NCI-H2171 treated with DMSO at 0.1 percent for 48 hours (cell line): ENCODE measurements around the gene ZNF428.
"Not testable (repeated sequence)": the region's sequence is repeated elsewhere in the genome, so short reads cannot be mapped to it uniquely, and the experiment has no call there.

Experiments
- DNase-seq: peaks from one replicate; lab custom pipeline; 2025; lab: John Stamatoyannopoulos, UW

Gene ZNF428, protein sequence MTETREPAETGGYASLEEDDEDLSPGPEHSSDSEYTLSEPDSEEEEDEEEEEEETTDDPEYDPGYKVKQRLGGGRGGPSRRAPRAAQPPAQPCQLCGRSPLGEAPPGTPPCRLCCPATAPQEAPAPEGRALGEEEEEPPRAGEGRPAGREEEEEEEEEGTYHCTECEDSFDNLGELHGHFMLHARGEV

DNA sequence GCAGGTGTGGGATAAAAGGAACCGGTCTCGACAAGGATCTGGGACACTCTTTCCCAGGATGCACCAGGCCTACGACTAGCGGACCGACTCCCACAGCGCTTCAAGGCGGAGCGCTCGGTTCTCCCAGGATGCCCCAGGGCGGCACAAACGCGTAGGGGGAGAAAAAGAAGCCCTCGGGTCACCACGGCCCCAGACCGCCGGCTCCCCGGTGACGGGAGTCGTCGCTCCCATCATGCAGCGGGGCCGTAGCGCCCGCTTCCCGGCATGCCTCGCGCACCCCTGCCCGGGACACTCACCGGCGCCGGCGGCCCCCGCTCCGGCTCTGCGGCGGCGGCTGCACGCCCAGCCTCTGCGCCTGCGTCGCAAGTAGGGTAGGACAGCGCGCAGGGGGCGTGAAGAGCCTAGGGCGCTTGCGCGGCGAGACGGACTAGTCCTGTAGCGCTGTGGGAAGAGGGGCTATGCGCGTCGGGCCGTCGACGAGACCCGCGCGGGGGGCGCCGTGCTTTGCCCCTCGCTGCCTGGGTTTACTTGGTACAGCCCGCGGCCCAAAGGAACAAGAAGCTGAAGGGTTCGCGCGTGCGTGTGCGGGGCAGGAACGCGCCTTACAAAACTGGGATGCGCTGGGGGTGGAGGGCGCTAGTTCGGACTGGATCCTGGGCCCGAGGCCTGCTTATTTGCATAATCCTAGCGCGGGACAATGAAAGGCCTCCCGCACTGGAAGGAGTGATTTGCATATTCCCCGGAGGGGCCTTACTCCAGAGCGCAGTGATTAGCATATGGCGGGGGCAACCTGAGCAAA, at the start of gene ZNF428:
ZNF428 (minus strand) TSS at position 368 of the 799 bp plus-strand sequence. CDS start 5,325 bp downstream, outside the sequence.
- peak; percentile 95 for DNase-seq

DNA sequence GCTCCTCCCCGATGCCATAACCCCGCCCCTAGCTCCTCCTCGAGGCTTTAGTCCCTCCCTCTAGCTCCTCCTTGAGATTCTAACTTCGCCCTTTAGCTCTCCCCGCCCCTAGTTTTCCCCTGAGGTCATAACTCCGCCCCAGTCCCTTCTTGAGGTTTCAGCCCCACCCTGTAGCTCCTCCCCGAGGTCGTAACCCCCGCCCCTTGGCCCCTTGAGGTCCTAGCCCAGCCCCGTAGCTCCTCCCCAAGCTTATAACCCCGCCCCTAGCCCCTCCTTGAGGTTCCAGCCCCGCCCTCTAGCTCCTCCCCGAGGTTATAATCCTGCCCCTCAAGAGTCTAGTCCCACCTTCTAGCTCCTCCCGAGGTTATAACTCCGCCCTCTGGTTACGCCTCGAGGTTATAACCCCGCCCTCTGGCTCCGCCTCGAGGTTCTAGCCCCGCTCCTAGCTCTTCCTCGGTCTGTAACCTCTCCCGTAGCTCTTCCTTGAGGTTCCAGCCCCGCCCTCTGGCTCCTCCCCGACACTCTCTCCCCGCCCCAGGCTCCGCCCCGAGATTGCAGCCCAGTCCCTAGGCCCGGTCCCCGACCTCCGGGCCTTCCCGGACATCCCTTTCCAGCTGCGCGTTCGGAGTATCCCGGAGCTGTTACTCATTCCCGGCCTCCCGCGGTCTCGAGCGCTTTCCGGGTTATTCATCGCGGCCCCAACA, 49.1 kb upstream of the ZNF428 start:
- peak; percentile 99 for DNase-seq

DNA sequence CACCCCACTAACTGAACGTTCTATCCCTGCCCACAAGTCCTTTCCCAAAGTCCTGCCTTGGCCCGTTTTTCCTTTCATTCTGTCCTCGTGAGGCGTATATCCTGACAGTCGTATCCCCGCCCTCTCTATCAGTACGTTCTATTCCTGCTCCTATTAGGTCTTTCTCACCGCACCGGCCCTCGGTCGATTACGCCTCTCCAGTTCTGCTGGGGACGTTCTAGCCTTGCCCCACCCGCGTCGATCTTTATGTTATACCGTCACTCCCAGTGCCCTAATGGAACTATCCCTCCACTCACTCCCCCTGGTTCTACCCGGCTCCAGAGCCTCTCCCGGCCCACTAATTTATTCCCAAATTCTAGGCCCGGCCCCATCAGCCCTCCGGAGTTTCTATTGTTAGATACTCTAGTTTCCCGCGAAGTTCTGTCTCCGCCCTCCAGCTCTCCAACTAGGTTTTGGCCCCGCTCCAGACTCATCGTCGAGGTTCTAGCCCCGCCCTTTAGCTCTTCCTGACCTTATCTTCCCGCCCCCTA, 48.5 kb upstream of the ZNF428 start:
- DNase-seq: no peak

DNA sequence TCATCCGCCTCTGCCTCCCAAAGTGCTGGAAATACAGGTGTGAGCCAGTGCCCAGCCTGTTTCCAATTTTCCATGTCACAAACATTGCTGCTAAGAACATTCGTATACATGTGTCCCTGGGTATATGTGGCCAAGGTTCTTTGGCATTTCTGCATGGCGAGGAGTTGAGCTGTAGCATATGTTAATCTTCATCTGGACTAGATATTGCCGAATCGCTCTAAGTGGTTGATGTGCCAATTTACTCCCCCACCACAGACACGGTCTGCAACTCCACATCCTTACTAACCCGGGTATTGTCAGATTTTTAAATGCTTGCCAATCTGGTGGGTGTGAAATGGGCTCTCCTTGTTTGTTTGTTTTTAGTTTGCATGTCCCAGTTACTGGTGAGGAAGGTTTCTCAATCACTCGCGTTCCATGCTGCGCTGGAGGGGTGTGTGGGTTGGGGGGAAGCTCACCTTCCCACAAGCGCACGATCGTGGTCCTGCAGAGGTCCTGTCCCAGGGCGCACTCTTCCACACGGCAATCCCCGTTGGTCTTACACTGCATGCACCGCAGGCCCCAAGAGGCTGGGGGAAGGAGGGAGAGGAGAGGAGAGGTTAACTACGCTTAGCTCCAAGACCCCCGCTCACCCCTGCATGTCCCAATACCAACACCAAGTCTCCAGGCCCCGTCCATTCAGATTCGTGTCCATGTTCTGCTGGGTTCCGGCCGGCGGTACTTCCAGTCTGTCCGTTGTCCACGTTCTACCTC, 47.9 kb upstream of the ZNF428 start:
- no peak for DNase-seq

DNA sequence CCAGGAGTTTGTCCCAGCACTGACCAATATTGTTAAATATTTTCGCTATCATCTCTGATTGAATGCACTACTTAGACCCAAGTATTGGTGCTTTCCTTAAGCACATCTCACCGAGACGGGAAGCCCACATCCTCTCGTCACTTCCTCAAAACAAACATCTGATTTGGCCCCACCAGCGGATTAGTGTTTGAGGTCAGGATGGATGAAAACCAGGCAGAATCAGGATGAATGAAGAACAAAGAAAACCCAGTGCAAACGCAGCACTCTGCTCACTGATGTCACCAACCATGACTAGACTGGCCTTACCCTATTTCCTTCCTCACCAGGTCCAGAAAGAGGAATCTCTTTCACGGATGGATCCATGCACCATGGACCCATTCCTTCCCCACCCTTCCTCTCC, 44.6 kb upstream of the ZNF428 start:
- no peak for DNase-seq

DNA sequence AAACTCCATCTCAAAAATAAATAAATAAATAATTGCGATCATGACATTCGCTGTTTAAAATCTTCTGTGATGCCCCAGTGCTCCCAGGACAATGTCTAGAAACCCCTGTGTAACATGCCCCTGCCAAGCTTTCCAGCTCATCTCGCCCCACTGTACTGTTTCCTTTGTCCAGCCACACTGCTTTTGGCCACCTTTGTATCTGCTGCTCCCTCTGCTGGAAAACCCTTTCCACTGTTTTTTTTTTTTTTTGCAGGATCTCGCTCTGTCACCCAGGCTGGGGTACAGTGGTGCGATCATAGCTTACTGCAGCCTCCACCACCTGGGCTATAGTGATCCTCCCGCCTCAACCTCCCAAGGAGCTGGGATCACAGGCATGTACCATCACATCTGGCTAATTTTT, 43.1 kb upstream of the ZNF428 start:
- no peak for DNase-seq

DNA sequence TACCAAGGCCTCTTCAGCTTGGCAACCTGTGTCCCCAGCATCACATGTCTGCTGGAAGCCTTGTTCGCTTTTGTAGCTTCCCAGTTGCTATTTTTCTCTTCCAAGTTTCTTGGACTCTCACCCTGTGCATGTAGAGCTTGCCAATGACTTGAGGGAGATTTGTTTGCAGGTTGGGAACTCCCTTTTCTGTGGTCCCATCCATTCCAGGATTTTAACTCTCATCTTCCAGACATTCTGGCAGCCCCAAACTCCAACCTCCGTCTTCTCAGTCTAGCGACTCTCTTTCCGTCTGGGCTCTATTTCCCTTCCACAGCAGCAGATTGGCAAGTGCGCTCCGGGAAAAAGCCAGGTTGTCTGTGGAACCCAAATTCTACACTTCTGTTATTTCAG, 41.5 kb upstream of the ZNF428 start:
- DNase-seq: no peak

DNA sequence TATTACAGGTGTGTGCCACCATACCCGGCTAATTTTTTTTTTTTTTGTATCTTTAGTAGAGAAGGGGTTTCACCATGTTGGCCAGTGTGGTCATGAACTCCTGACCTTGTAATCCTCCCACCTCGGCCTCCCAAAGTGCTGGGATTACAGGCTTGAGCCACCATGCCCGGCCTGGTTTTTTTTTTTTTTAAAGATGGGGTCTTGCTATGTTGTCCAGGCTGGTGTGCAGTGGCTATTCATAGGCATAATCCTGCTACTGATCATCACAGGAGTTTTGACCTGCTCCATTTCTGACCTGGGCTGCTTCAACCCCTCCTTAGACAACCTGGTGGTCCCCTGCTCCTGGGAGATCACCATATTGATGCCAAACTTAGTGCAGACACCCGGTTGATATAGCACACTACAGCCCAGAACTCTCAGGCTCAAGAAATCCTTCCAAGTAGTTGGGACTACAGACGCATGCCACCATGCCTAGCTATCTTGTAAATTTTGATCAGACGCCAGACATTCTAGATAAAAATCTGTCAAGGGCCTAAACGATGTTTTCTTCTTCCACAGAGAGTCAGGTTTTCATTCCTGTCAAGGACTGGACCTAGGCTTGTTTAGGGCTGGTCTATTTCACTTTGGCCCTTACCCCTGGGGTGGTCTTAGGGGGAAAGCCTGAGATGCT, 41.0 kb upstream of the ZNF428 start:
- DNase-seq: no peak

DNA sequence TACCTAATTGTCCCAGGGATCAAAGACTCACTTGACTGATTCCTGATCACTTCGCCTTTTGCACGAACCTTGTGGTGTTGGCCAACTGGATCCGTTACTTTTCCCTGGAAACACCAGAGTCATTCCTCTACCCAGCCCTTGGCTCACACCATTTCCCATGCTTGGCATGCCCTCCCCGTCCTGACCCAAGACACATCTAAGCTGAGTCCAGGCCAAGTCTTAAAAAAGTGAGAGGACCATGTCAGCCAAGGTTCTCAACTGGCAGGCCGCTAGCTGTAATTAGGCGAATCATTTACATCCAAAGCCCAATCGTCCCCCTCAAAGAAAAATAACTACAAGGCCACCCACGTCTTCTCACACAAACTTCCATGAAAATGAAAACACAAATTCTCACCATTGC, 39.1 kb upstream of the ZNF428 start:
- DNase-seq: no peak

DNA sequence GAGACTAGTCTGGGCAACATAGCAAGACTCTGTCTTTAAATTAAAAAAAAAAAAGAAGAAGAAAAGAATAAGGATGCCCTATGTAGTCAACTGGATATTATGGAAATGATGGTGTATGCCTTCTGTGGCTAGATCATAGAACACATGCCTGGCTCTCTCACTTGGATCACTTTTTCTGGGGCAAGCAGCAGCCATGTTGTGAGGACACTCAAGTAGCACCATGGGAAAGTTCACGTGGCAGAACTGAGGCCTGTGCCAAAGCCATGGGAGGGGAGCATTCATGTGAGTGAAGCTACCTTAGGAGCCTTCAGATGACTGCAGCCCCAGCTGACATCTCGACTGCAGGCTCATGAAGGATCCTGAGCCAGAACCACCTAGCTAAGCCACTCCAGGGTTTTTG, 38.6 kb upstream of the ZNF428 start:
- no peak for DNase-seq

DNA sequence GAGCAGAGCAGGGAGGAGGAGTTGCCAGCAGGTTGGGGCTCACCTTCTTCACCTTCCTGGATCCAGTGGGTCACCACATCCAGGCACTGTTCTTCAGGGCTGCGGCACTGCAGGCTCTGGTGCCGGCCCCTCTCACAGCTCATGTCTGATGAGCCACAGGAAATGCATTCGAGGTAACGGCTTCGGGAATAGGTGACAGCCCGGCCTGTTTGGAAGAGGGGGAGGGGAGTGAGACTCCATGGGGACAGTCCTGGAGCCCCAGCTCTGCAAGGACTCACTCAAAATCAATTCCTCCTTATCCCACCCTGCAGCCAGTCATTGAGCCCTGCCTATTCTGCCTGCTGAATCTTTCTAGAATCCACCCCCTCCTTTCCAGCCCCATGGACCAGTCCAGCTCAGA, 37.0 kb upstream of the ZNF428 start:
- DNase-seq: no peak

DNA sequence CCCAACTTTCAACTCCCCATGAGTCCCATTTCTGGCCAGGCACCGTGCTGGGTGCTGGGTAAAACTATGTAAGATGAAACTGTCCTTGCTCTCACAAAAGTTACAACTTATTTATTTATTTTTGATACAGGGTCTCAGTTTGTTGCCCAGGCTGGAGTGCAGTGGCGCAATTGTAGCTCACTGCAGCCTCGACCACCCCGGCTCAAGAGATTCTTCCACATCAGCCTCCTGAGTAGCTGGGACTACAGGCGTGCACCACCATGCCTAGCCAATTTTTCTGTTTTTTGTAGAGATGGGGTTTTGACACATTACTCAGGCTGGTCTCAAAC, 33.1 kb upstream of the ZNF428 start:
- no peak for DNase-seq

DNA sequence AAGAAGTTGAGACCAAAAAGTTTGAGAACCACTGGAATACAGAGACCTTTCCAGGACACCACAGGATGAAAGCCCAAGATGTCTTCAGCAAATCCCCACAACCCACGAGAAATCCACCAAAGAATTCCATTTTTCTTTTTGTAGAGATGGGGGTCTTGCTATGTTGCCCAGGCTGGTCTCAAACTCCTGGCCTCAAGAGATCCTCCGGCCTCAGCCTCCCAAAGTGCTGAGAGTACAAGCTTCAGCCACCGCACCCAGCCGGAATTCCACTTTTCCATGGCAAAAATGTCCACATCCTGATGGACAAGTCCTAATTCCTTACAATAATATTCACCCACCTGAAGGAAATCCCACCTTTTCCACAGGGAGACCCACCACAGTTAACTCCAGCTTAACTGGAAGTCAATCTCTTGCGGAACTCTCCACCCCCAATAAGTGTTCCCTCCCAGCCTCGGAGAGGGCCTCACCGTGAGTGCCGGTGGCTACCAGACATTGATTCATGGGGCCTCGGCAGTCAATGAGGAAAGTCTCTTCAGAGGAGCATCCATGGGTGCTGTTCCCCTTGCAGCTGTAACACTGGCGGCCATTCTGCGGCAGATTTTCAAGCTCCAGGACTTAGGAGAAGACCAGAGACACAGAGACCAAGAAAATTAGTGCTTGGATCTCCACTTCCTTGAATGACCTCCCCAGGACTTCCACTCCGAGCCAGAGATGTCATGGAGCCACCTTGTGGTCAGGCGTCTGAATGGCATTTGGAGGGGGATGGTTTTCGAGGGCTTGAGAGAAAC, 32.5 kb upstream of the ZNF428 start:
- DNase-seq: peak; percentile 26

DNA sequence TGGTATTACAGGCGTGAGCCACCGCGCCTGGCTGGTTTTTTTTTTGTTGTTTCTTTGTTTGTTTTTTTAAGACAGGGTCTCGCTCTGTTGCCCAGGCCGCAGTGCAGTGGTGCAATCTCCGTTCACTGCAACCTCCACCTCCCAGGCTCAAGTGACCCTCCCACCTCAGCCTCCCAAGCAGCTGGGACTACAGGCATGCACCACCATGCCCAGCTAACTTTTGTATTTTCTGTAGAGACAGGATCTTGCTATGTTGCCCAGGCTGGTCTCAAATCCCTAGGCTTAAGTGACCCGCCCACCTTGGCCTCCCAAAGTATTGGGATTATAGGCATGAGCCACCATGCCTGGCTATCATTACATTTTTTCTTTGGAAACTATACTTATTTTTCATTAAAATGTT, 30.8 kb upstream of the ZNF428 start:
- DNase-seq: not testable (repeated sequence)

DNA sequence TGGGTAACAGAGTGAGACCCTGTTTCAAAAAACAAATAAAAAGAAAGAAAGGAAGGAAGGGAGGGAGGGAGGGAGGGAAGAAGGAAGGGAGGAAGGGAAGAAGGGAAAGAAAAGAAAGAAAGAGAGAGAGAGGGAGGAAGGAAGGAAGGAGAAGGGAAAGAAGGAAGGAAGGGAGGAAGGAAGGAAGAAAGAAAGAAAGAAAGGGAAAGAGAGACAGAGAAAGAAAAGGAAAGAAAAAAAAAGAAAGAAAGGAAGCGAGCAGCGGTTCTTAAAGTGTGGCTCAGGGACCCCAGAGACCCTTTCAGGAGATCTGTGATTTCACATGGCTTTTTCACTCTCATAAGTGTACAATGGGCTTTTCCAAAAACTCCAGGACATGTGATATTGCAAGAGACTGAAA, 30.1 kb upstream of the ZNF428 start:
- DNase-seq: no peak

DNA sequence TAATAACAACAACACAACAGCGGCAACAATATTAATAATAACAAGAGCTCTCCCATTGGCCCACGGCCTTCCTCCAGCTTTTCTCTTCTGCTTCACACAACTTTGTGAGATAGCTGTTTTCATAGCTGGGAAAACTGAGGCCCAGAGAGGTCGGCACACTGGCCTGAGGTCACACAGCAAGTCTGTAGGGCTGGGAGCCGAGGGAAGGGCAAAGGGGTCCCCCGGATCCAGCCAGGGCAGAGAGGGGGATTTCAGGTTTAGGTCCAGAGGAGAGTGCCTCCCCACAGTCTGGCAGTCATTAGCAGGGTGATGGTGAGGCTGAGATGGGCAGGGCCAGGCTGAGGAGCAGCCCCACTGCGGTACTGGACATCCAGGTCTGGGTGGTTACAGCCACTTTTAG, 29.2 kb upstream of the ZNF428 start:
- DNase-seq: no peak

DNA sequence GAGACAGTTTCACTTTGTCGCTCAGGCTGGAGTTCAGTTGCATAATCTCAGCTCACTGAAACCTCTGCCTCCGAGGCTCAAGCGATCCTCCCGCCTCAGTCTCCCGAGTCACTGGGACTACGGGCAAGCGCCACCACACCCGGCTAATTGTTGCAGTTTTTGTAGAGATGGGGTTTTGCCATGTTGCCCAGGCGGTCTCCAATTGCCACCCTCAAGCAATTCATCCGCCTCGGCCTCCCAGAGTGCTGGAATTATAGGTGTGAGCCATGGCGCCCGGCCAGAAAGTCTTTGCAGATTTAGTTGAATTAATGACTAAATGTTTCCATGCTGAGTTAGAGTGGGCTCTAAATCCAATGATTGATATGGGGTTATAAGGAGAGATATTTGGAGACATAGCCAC, 24.8 kb upstream of the ZNF428 start:
- no peak for DNase-seq

DNA sequence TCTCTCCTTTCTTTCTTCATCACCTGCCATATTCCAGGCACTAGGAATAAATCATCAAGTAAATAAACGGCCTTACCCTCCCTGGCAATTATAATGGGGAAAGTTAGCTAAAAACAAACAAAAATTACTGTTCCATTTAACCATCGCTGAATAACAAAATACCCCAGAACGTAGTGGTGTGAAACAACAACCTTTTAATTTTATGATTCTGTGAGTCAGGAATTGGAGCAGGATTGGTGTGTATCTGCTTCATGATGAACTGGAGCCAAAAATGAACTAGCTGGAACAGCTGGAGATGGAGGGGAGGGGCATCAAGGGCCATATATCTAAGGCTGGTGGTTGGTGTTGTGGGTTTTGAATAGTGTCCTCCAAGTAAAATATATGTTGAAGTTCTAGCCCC, 23.9 kb upstream of the ZNF428 start:
- DNase-seq: no peak

DNA sequence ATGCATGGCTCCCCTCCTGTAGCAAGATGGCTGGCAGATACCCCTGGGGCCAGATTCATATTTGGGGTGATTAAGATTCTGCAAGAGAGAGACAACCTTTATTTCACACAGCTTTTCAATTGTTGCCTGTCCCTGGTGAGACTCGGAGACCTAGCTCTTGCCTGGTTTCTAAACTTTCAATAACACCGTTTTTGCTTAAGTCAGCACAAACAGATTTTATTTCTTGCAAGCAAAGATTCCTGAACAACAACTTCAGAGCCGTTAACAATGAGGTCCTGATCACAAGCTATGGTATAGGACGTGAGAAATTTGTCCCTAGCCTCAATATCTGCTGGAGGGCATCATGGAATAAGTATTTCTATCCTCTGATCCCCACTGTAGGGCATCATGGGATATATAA, 23.1 kb upstream of the ZNF428 start:
- DNase-seq: no peak

DNA sequence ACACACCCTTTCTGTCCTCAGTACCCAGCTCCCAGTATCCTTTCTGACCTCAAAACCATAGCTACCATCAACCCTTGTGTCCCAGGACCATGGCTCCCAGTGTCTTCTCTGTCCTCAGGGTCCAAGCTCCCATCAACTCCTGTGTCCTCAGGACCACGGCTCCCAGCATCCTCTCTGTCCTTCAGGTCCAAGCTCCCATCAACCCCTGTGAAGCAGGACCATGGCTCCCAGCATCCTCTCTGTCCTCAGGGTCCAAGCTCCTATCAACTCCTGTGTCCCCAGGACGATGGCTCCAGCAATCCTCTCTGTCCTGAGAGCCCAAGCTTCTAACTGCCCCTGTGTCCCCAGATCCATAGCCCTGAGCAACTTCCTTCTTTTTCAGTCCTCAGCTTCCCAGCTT, 21.9 kb upstream of the ZNF428 start:
- DNase-seq: no peak

DNA sequence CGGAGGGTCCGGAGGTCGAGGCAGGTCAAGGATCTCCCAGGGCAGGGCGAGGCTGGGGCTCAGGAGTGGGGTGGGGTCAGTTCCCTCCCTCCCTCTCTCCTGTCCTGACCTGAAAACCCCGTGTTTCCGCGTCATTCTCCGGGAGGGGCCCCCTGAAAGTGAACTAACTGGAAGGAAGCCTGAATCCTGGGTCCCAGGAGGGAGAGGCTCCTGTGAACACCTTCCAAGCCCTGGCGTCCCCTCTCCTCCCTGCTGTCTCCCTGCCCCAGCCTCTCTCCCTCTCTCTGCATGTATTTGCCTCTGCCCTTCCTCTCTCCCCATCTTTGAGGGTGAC, 21.0 kb upstream of the ZNF428 start:
- no peak for DNase-seq
